H1 (cell line): Measurements from ENCODE around the gene RPUSD1. TPM values are rescaled to one million over a fixed set of nuclear protein-coding genes. Genes with fewer than 3 reads are reported as not detected.

ENCODE experiments used
- CTCF ChIA-PET: fragments of 300-600 bp; sonication (Branson Sonifier 250); formaldehyde crosslinking; loops from one replicate; lab custom pipeline; 2021; ENCODE audit not compliant: partially characterized antibody; lab: Charles Lee
- POLR2A ChIA-PET: fragments of 300-600 bp; sonication (Branson Sonifier 250); formaldehyde crosslinking; loops from one replicate; lab custom pipeline; 2021; ENCODE audit warnings: inconsistent platforms; ENCODE audit not compliant: partially characterized antibody; lab: Charles Lee
- DNase-seq, 2 experiments: peaks; one replicate each; pipeline versions ENCODE4 v3.0.0 to v3.0.0-alpha.2; 2010 to 2022; ENCODE audit warnings: low spot score in 2 of 2, low read depth in 1 of 2, mixed read lengths in 1 of 2
- FAIRE-seq: peaks from 2 replicates; lab custom pipeline; 2011; peaks lifted over from hg19 to GRCh38; lab: Jason Lieb, UNC
- H2AFZ ChIP-seq: 2 replicates; pipeline ENCODE4 v1.8.1; 2012; ENCODE audit warnings: low read length, inconsistent platforms
- H2AK5ac ChIP-seq: 2 replicates; pipeline ENCODE4 v1.6.1; 2013; ENCODE audit warnings: low read depth, low read length
- H2BK120ac ChIP-seq: replicated peaks from 2 replicates; pipeline ENCODE3; 2013; ENCODE audit warnings: low read depth, low read length, inconsistent platforms
- H2BK12ac ChIP-seq: 2 replicates; pipeline ENCODE4 v1.6.1; 2013; ENCODE audit warnings: low read depth, low read length
- H2BK15ac ChIP-seq: 2 replicates; pipeline ENCODE4 v1.6.1; 2013; ENCODE audit warnings: low read length
- H2BK20ac ChIP-seq: 2 replicates; pipeline ENCODE4 v1.6.1; 2013; ENCODE audit warnings: low read length
- H2BK5ac ChIP-seq: 2 replicates; pipeline ENCODE4 v1.6.1; 2013; ENCODE audit warnings: low read depth, low read length
- H3K14ac ChIP-seq: 2 replicates; pipeline ENCODE4 v1.6.1; 2013; ENCODE audit warnings: inconsistent platforms; ENCODE audit not compliant: insufficient read length
- H3K18ac ChIP-seq: 2 replicates; pipeline ENCODE4 v1.6.1; 2013; ENCODE audit warnings: low read length; ENCODE audit errors: extremely low read depth
- H3K23ac ChIP-seq: 2 replicates; pipeline ENCODE4 v1.6.1; 2013; ENCODE audit warnings: inconsistent platforms; ENCODE audit not compliant: insufficient read length
- H3K23me2 ChIP-seq: 2 replicates; pipeline ENCODE4 v1.6.1; 2013; ENCODE audit warnings: low read depth, low read length
- H3K27ac ChIP-seq: 2 replicates; pipeline ENCODE4 v1.6.1; 2011; ENCODE audit warnings: low read depth, low read length, inconsistent platforms
- H3K27me3 ChIP-seq, 4 experiments: replicated peaks in 1 of 4; 1 replicate in 1 of 4; 2 replicates in 3 of 4; pipeline versions ENCODE4 v1.6.1 to v1.8.1; 2011 to 2013; ENCODE audit warnings: low read length in 3 of 4, mild to moderate bottlenecking in 3 of 4, inconsistent platforms in 2 of 4, mixed read lengths in 2 of 4, moderate library complexity in 1 of 4; ENCODE audit not compliant: control insufficient read depth in 3 of 4, insufficient read depth in 3 of 4; ENCODE audit errors: extremely low read depth in 1 of 4
- H3K36me3 ChIP-seq, 4 experiments: 2 replicates each; pipeline versions ENCODE4 v1.6.1 to v1.8.1; 2011 to 2013; ENCODE audit warnings: mild to moderate bottlenecking in 4 of 4, low read length in 3 of 4, moderate library complexity in 2 of 4, control low read depth in 1 of 4, inconsistent platforms in 1 of 4; ENCODE audit not compliant: insufficient read depth in 4 of 4, control insufficient read depth in 2 of 4
- H3K4ac ChIP-seq: replicated peaks from 2 replicates; pipeline ENCODE3; 2013; ENCODE audit warnings: low read length, low read depth, mixed read lengths, inconsistent platforms; ENCODE audit not compliant: insufficient read length
- H3K4me1 ChIP-seq, 4 experiments: replicated peaks in 1 of 4; 1 replicate in 1 of 4; 2 replicates in 3 of 4; pipeline versions ENCODE4 v1.6.1 to v1.8.1; 2011 to 2013; ENCODE audit warnings: low read length in 3 of 4, inconsistent platforms in 2 of 4, mixed read lengths in 1 of 4; ENCODE audit not compliant: insufficient read depth in 4 of 4, control insufficient read depth in 3 of 4
- H3K4me2 ChIP-seq, 2 experiments: 2 replicates each; pipeline versions ENCODE4 v1.6.1 to v1.8.1; 2011 to 2013; ENCODE audit warnings: low read depth in 2 of 2, low read length in 2 of 2, control low read depth in 1 of 2, inconsistent platforms in 1 of 2, mild to moderate bottlenecking in 1 of 2; ENCODE audit not compliant: insufficient read depth in 1 of 2
- H3K4me3 ChIP-seq, 4 experiments: fragments of 200-600, 300-600 bp in 1 of 4; sonication (generic), shearing (Covaris generic), sonication (Bioruptor Twin) in 1 of 4; 2 replicates each; pipeline versions ENCODE4 v1.5.1 to v1.8.1; 2011 to 2016; ENCODE audit warnings: low read length in 4 of 4, low read depth in 3 of 4, control low read depth in 2 of 4, inconsistent platforms in 2 of 4, mild to moderate bottlenecking in 2 of 4, mixed read lengths in 1 of 4, moderate library complexity in 1 of 4; ENCODE audit not compliant: insufficient read depth in 2 of 4; ENCODE audit errors: extremely low read depth in 1 of 4
- H3K56ac ChIP-seq: replicated peaks from 2 replicates; pipeline ENCODE3; 2013; ENCODE audit warnings: low read depth, mild to moderate bottlenecking, mixed read lengths, low read length, inconsistent platforms; ENCODE audit not compliant: insufficient read length
- H3K79me1 ChIP-seq: 2 replicates; pipeline ENCODE4 v1.6.1; 2013; ENCODE audit warnings: low read depth, low read length, control low read depth
- H3K79me2 ChIP-seq, 2 experiments: 2 replicates each; pipeline versions ENCODE4 v1.6.1 to v1.8.1; 2012 to 2013; ENCODE audit warnings: low read length in 2 of 2, mild to moderate bottlenecking in 2 of 2, inconsistent platforms in 1 of 2; ENCODE audit not compliant: insufficient read depth in 2 of 2, control insufficient read depth in 1 of 2
- H3K9ac ChIP-seq, 4 experiments: replicated peaks in 1 of 4; 1 replicate in 1 of 4; 2 replicates in 3 of 4; pipeline versions ENCODE4 v1.6.1 to v1.8.1; 2011 to 2013; ENCODE audit warnings: low read depth in 3 of 4, low read length in 3 of 4, control low read depth in 2 of 4, mild to moderate bottlenecking in 2 of 4, moderate library complexity in 2 of 4, inconsistent platforms in 1 of 4; ENCODE audit errors: extremely low read depth in 1 of 4
- H3K9me3 ChIP-seq, 2 experiments: 2 replicates each; pipeline versions ENCODE4 v1.6.1 to v1.8.1; 2012 to 2013; ENCODE audit warnings: mild to moderate bottlenecking in 2 of 2, moderate library complexity in 2 of 2, control low read depth in 1 of 2, inconsistent platforms in 1 of 2, low read depth in 1 of 2, low read length in 1 of 2, mixed read lengths in 1 of 2; ENCODE audit not compliant: insufficient read depth in 2 of 2
- H4K20me1 ChIP-seq, 2 experiments: replicated peaks in 1 of 2; 2 replicates each; pipeline versions ENCODE3 to v1.8.1; 2011 to 2013; ENCODE audit warnings: inconsistent platforms in 2 of 2, low read length in 2 of 2, mild to moderate bottlenecking in 1 of 2; ENCODE audit not compliant: insufficient read depth in 2 of 2, control insufficient read depth in 1 of 2
- H4K5ac ChIP-seq: 2 replicates; pipeline ENCODE4 v1.6.1; 2013; ENCODE audit warnings: low read length, low read depth, mixed read lengths, inconsistent platforms; ENCODE audit not compliant: insufficient read length
- H4K8ac ChIP-seq: 2 replicates; pipeline ENCODE4 v1.8.0; 2013; ENCODE audit warnings: mild to moderate bottlenecking, moderate library complexity, low read length, inconsistent platforms; ENCODE audit not compliant: insufficient read depth; ENCODE audit errors: extremely low read depth
- H4K91ac ChIP-seq: replicated peaks from 2 replicates; pipeline ENCODE3; 2013; ENCODE audit warnings: low read length, mixed read lengths, inconsistent platforms; ENCODE audit not compliant: insufficient read length
- BCL11A ChIP-seq, 2 experiments: IDR thresholded peaks; one replicate each; pipeline ENCODE4 v1.6.1; 2011; ENCODE audit warnings: low read depth in 2 of 2, low read length in 2 of 2, mild to moderate bottlenecking in 2 of 2
- EZH2 ChIP-seq: fragments of 200-600 bp; sonication (generic); IDR thresholded peaks from 2 replicates; pipeline ENCODE4 v1.7.1; 2012; ENCODE audit warnings: low read depth, mild to moderate bottlenecking, moderate library complexity, low read length, inconsistent platforms; ENCODE audit not compliant: severe bottlenecking
- HDAC6 ChIP-seq: IDR thresholded peaks from one replicate; pipeline ENCODE4 v1.7.1; 2012; ENCODE audit warnings: low read depth, mild to moderate bottlenecking, inconsistent platforms, low read length, moderate library complexity
- JUN ChIP-seq: IDR thresholded peaks from 2 replicates; pipeline ENCODE4 v1.6.1; 2011; ENCODE audit warnings: low read depth, mild to moderate bottlenecking, improper control_type of control experiment, low read length
- RBBP5 ChIP-seq: IDR thresholded peaks from 2 replicates; pipeline ENCODE4 v1.7.1; 2012; ENCODE audit warnings: low read depth, mild to moderate bottlenecking, inconsistent platforms, low read length, moderate library complexity, borderline replicate concordance
- SAP30 ChIP-seq: fragments of 300-600 bp; sonication (generic); IDR thresholded peaks from 2 replicates; pipeline ENCODE4 v1.7.1; 2012; ENCODE audit warnings: low read length, moderate library complexity, mild to moderate bottlenecking, inconsistent platforms; ENCODE audit not compliant: insufficient read depth, insufficient replicate concordance
- SRF ChIP-seq: IDR thresholded peaks from 2 replicates; pipeline ENCODE4 v1.6.1; 2011; ENCODE audit warnings: mild to moderate bottlenecking, low read depth, low read length, moderate library complexity
- TAF7 ChIP-seq: optimal IDR thresholded peaks from 2 replicates; pipeline ENCODE3; 2011; ENCODE audit warnings: low read depth, mild to moderate bottlenecking, inconsistent platforms, low read length, moderate library complexity, borderline replicate concordance
- TBP ChIP-seq: IDR thresholded peaks from 2 replicates; pipeline ENCODE4 v1.6.1; 2011; ENCODE audit warnings: low read depth, low read length, improper control_type of control experiment
- YY1 ChIP-seq: IDR thresholded peaks from 2 replicates; pipeline ENCODE4 v1.6.1; 2011; ENCODE audit warnings: low read depth, mild to moderate bottlenecking, low read length
- WGBS, 2 experiments: shearing (Covaris generic) in 1 of 2; methylation state at CpG; one replicate each; pipeline versions ENCODE4 v1.1.6 to v1.1.7; 2013 to 2015; ENCODE audit warnings: low lambda C conversion rate in 2 of 2, mixed read lengths in 2 of 2, inconsistent platforms in 1 of 2, low coverage in 1 of 2, missing lambda C conversion rate in 1 of 2; ENCODE audit not compliant: insufficient replicate concordance in 2 of 2, insufficient coverage in 1 of 2, insufficient read length in 1 of 2; ENCODE audit errors: extremely low coverage in 1 of 2, missing lambda C conversion rate in 1 of 2; 5-methylcytosine and 5-hydroxymethylcytosine counted together
- polyA plus RNA-seq, 7 experiments: library from polyadenylated mRNA; depleted of rRNA in 3 of 7; stranded (reverse) in 5 of 7; unstranded in 2 of 7; fragments of >200 nt in 5 of 7; fragments of 200-250 nt in 2 of 7; gene quantifications; 1 replicate in 5 of 7; 2 replicates in 1 of 7; 4 replicates in 1 of 7; pipeline versions ENCODE4 v1.2.1 to v1.2.3, GENCODE V29; 2011 to 2013; ENCODE audit warnings: missing spikeins in 2 of 7, mixed read lengths in 2 of 7
- total RNA-seq: library from RNA; stranded (reverse); fragmentation: NEBNext Ultra II Directional; extraction: Animal tissue kit (Norgen Biotek cat#: 25700); gene quantifications from 2 replicates; pipeline ENCODE4 v1.2.1, GENCODE V29; 2021

Gene RPUSD1
- total and polyA plus RNA-seq, 2 of the 8 experiments (the other 6 are each of a cell fraction or from before 2014, with no cell fraction given): 32.2 to 61.8 TPM

DNA sequence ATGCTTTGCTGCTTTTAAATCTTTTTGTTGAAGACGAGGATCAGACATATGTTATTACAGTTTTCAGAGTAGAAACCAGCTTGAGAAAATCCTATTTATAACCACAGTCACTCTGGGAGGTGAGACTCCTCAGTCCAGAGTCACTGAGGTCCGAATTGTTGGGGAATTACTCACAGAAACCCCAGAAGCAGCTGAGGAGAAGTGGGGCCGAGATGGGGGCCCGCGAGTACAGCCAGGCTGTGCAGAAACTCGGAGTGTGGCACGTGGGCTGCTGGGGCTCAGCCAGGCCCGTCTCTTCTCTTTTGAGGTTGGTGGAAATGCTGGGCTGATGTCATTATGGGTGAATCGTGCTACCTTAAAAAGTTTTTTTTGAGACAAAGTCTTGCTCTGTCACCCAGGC lies 26.8 kb upstream of the RPUSD1 start:
- TF ChIP-seq TAF7 (no peak), HDAC6 (no peak), SRF (no peak), BCL11A (IDR thresholded peaks at IDR 0.05; ENCODE audit: low read depth in 2 of 2, low read length in 2 of 2) (no peak), YY1 (no peak), TBP (no peak), JUN (no peak), EZH2 (no peak), SAP30 (no peak), RBBP5 (no peak)
- Histone ChIP-seq H2BK12ac (no peak overlapping the region), H3K79me2 (no peaks in the 10 kb centered on the region), H4K91ac (no peak overlapping the region), H4K5ac (no peak overlapping the region), H2BK5ac (no peak overlapping the region), H2AFZ (no peak overlapping the region), H3K56ac (no peak overlapping the region), H3K9me3 (peaks cover 4 to 14% of the 10 kb centered on the region in 2 experiments; a peak in 3 of 4 replicates), H3K23me2 (no peaks in the 10 kb centered on the region; the same call in 1 of the 2 replicates), H3K23ac (no peak overlapping the region), H3K4me1 (peaks cover 0 to 2% (median 0%) of the 10 kb centered on the region in 4 experiments; a peak in 2 of 7 replicates), H4K8ac (no peak overlapping the region), H2BK120ac (no peak overlapping the region), H2BK20ac (no peak overlapping the region), H3K27me3 (peaks cover 0 to 6% (median 4%) of the 10 kb centered on the region in 4 experiments; a peak in 5 of 7 replicates), H3K36me3 (no peaks in the 10 kb centered on the region), H3K4me2 (no peak overlapping the region), H4K20me1 (peaks cover 0 to 7% of the 10 kb centered on the region in 2 experiments), H3K4ac (no peak overlapping the region), H3K79me1 (no peaks in the 10 kb centered on the region), H2BK15ac (no peak overlapping the region), H3K18ac (no peak overlapping the region), H3K9ac (no peak overlapping the region), H2AK5ac (no peak overlapping the region), H3K27ac (no peak overlapping the region), H3K14ac (no peak overlapping the region), H3K4me3 (no peak overlapping the region)
- POLR2A ChIA-PET: interaction anchor here (1.3 kb wide), 1 partner anchor 12 kb away, joined by 3 read pairs; no protein-coding TSS in a partner anchor
- DNase-seq (no peak), FAIRE-seq (no peak)
- WGBS, 2 experiments: 93% methylated on average over 9 of the region's 9 CpGs; no CpG with 5 or more reads in 1 of the 2 experiments
- CTCF ChIA-PET: interaction anchor here (0.6 to 1.7 kb wide), 4 partner anchors 14 to 280 kb away, joined by 3 to 8 read pairs (median 4); no protein-coding TSS in a partner anchor
